ENCODE results near the gene PSRC1. TPM values are rescaled to one million over a fixed set of nuclear protein-coding genes. Genes with fewer than 3 reads are reported as not detected.

PSRC1 gene
- total RNA-seq, 1 experiment from 2014 or later: 21.3 TPM

- intact Hi-C loops (cut with micrococcal nuclease; ENCODE audit: unreplicated experiment): no loop called here
- TF ChIP-seq, protein P1, sequence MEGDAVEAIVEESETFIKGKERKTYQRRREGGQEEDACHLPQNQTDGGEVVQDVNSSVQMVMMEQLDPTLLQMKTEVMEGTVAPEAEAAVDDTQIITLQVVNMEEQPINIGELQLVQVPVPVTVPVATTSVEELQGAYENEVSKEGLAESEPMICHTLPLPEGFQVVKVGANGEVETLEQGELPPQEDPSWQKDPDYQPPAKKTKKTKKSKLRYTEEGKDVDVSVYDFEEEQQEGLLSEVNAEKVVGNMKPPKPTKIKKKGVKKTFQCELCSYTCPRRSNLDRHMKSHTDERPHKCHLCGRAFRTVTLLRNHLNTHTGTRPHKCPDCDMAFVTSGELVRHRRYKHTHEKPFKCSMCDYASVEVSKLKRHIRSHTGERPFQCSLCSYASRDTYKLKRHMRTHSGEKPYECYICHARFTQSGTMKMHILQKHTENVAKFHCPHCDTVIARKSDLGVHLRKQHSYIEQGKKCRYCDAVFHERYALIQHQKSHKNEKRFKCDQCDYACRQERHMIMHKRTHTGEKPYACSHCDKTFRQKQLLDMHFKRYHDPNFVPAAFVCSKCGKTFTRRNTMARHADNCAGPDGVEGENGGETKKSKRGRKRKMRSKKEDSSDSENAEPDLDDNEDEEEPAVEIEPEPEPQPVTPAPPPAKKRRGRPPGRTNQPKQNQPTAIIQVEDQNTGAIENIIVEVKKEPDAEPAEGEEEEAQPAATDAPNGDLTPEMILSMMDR (IDR thresholded peaks at IDR 0.05; ENCODE audit: unreplicated experiment): no peak
- no TSS peak for BruUV-seq (replicated peaks)
- Mint-ChIP-seq H3K4me3 (ENCODE audit: low read depth, unreplicated experiment) (no peak overlapping the region), H3K36me3 (ENCODE audit: insufficient read depth, unreplicated experiment) (peaks cover 7% of the 10 kb centered on the region), H3K27ac (ENCODE audit: unreplicated experiment) (no peak overlapping the region), H3K9me3 (ENCODE audit: low read depth, unreplicated experiment) (peaks cover 2% of the 10 kb centered on the region), H3K4me1 (ENCODE audit: low read depth, unreplicated experiment) (peaks cover 7% of the 10 kb centered on the region), H3K27me3 (ENCODE audit: unreplicated experiment) (no peaks in the 10 kb centered on the region)
- CTCF ChIA-PET: no interaction called here
- no peak for DNase-seq
Measured at GRCh38 chr1:109265741-109266330, 17.1 kb downstream of the PSRC1 start.

DNA sequence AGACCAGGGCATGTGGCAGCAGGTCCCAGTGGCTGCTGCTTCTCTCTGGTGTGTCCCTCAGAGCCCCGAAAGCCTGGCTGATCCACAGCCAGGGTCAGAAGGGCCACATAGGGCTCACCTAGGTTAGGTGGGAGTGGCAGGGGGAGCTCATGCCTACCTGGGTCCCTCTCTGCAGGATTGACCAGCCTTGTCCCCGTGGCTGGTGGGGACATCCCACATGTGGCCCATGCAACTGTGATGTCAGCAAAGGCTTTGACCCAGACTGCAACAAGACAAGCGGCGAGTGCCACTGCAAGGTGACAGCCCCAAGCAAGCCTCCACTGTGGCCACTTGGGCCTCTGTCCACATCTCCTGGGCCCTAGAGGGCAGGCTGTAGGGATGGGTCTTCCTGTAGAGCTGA is 17.9 kb downstream of the PSRC1 start:
- DNase-seq: no peak
- Mint-ChIP-seq H3K27ac (ENCODE audit: unreplicated experiment) (no peak overlapping the region), H3K27me3 (ENCODE audit: unreplicated experiment) (no peaks in the 10 kb centered on the region), H3K36me3 (ENCODE audit: insufficient read depth, unreplicated experiment) (peaks cover 7% of the 10 kb centered on the region), H3K4me1 (ENCODE audit: low read depth, unreplicated experiment) (peaks cover 7% of the 10 kb centered on the region), H3K4me3 (ENCODE audit: low read depth, unreplicated experiment) (no peak overlapping the region), H3K9me3 (ENCODE audit: low read depth, unreplicated experiment) (peaks cover 2% of the 10 kb centered on the region)
- intact Hi-C loops (cut with micrococcal nuclease; ENCODE audit: unreplicated experiment): no loop called here
- BruUV-seq (replicated peaks): no TSS peak
- CTCF ChIA-PET: no interaction called here
- TF ChIP-seq, protein P1 (IDR thresholded peaks at IDR 0.05; ENCODE audit: unreplicated experiment): no peak

DNA sequence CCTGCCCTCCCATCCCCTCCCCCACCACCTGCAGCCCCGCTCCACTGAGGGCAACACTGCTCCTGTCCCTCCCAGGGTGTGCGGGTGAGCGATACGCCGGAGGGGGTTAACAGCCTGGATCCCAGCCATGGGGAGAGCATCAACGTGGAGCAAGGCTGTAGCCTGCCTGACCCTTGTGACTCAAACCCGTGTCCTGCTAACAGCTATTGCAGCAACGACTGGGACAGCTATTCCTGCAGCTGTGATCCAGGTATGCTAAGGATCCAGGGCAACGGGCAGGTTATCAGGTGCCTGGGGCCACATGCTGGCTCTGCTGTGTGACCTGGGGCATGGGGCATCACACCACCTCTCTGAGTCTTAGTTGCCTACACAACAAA is 18.6 kb downstream of the PSRC1 start:
- no peaks in the 10 kb centered on the region for H3K27me3 Mint-ChIP-seq (ENCODE audit: unreplicated experiment)
- H3K4me3 Mint-ChIP-seq (ENCODE audit: low read depth, unreplicated experiment): no peak overlapping the region
- CTCF ChIA-PET: interaction anchor here (0.7 kb wide), 1 partner anchor 9 kb away, joined by 4 read pairs; no protein-coding TSS in a partner anchor
- DNase-seq: no peak
- no peak overlapping the region for H3K27ac Mint-ChIP-seq (ENCODE audit: unreplicated experiment)
- intact Hi-C loops (cut with micrococcal nuclease; ENCODE audit: unreplicated experiment): no loop called here
- H3K4me1 Mint-ChIP-seq (ENCODE audit: low read depth, unreplicated experiment): peaks cover 7% of the 10 kb centered on the region
- H3K36me3 Mint-ChIP-seq (ENCODE audit: insufficient read depth, unreplicated experiment): peaks cover 7% of the 10 kb centered on the region
- no TSS peak for BruUV-seq (replicated peaks)
- TF ChIP-seq, protein P1 (IDR thresholded peaks at IDR 0.05; ENCODE audit: unreplicated experiment): no peak
- peaks cover 2% of the 10 kb centered on the region for H3K9me3 Mint-ChIP-seq (ENCODE audit: low read depth, unreplicated experiment)

DNA sequence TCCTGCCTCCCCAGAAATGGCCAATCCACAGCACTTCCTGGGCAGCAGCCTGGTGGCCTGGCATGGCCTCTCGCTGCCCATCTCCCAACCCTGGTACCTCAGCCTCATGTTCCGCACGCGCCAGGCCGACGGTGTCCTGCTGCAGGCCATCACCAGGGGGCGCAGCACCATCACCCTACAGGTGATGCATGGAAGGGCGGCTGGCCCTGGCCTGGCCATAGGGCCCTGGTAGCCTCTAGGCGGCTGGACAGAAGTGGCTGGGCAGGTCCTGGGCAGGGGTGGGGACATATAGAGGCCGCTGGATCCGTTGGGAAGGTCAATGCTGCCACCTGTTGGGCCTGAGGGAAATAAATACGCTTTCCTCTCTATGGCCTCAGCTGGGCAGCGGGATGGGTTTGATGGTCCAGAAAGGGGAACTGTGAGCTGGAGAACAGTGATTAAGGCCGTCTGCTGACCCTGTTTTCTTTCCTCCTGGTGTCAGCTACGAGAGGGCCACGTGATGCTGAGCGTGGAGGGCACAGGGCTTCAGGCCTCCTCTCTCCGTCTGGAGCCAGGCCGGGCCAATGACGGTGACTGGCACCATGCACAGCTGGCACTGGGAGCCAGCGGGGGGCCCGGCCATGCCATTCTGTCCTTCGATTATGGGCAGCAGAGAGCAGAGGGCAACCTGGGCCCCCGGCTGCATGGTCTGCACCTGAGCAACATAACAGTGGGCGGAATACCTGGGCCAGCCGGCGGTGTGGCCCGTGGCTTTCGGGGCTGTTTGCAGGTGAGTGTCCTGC is 19.2 kb downstream of the PSRC1 start:
- H3K4me1 Mint-ChIP-seq (ENCODE audit: low read depth, unreplicated experiment): peaks cover 7% of the 10 kb centered on the region
- no TSS peak for BruUV-seq (replicated peaks)
- no peaks in the 10 kb centered on the region for H3K27me3 Mint-ChIP-seq (ENCODE audit: unreplicated experiment)
- peaks cover 2% of the 10 kb centered on the region for H3K9me3 Mint-ChIP-seq (ENCODE audit: low read depth, unreplicated experiment)
- H3K36me3 Mint-ChIP-seq (ENCODE audit: insufficient read depth, unreplicated experiment): peaks cover 7% of the 10 kb centered on the region
- peak; percentile 94 for DNase-seq
- intact Hi-C loops (cut with micrococcal nuclease; ENCODE audit: unreplicated experiment): loop anchor here (1.0 kb wide), 1 partner anchor 136 kb away; no protein-coding TSS in a partner anchor
- H3K4me3 Mint-ChIP-seq (ENCODE audit: low read depth, unreplicated experiment): no peak overlapping the region
- TF ChIP-seq, protein P1 (IDR thresholded peaks at IDR 0.05; ENCODE audit: unreplicated experiment): peak; percentile 95
- H3K27ac Mint-ChIP-seq (ENCODE audit: unreplicated experiment): no peak overlapping the region
- CTCF ChIA-PET: interaction anchor here (0.7 kb wide), 1 partner anchor 10 kb away, joined by 4 read pairs; no protein-coding TSS in a partner anchor

Measured in Calu3 (cell line).